HepG2 (cell line): Measurements from ENCODE around the gene MFSD11.

Experiments used
- CC2D1A ChIP-seq: sonication (generic); formaldehyde crosslinking; IDR thresholded peaks from 2 replicates; pipeline ENCODE4 v1.8.1; 2023; ENCODE audit warnings: mild to moderate bottlenecking, missing genetic modification reagents
- CEBPB ChIP-seq: IDR thresholded peaks from 2 replicates; pipeline ENCODE4 v1.6.1; 2011; ENCODE audit warnings: low read depth, low read length, improper control_type of control experiment, borderline replicate concordance
- CTCF ChIP-seq: sonication (generic); formaldehyde crosslinking; IDR thresholded peaks from 2 replicates; pipeline ENCODE4 v1.5.0; 2020; ENCODE audit warnings: mild to moderate bottlenecking, missing genetic modification reagents, moderate library complexity
- MAF1 ChIP-seq: sonication (generic); formaldehyde crosslinking; IDR thresholded peaks from 2 replicates; pipeline ENCODE4 v1.5.0; 2020; ENCODE audit warnings: missing genetic modification reagents, borderline replicate concordance
- MTF1 ChIP-seq: sonication (generic); formaldehyde crosslinking; IDR thresholded peaks from 2 replicates; pipeline ENCODE4 v1.5.0; 2020; ENCODE audit warnings: missing genetic modification reagents
- NFYB ChIP-seq: sonication (generic); formaldehyde crosslinking; IDR thresholded peaks from 2 replicates; pipeline ENCODE4 v1.4.0; 2020; ENCODE audit warnings: missing genetic modification reagents
- ZBTB7A ChIP-seq: sonication (generic); formaldehyde crosslinking; IDR thresholded peaks from 2 replicates; pipeline ENCODE4 v1.8.0; 2022; ENCODE audit warnings: mild to moderate bottlenecking, missing genetic modification reagents
- ZNF354B ChIP-seq: sonication (generic); formaldehyde crosslinking; IDR thresholded peaks from 2 replicates; pipeline ENCODE4 v1.8.0; 2022; ENCODE audit warnings: mild to moderate bottlenecking, missing genetic modification reagents
- TF ChIP-seq, protein P1 (sequence below): IDR thresholded peaks from 2 replicates; pipeline ENCODE4 v1.6.1; 2012; ENCODE audit warnings: inconsistent platforms
- TF ChIP-seq, protein P2 (sequence below): sonication (generic); IDR thresholded peaks from 2 replicates; pipeline ENCODE4 v1.6.1; 2016; ENCODE audit warnings: low read depth, borderline replicate concordance

- TF ChIP-seq NFYB (CRISPR knock-in tag) (no peak), MTF1 (no peak), CC2D1A (no peak), MAF1 (CRISPR knock-in tag) (no peak), CTCF (CRISPR knock-in tag) (no peak), ZNF354B (no peak), CEBPB (no peak), ZBTB7A (CRISPR knock-in tag) (no peak)
- TF ChIP-seq, protein P1, sequence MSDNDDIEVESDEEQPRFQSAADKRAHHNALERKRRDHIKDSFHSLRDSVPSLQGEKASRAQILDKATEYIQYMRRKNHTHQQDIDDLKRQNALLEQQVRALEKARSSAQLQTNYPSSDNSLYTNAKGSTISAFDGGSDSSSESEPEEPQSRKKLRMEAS: no peak
- TF ChIP-seq, protein P2, sequence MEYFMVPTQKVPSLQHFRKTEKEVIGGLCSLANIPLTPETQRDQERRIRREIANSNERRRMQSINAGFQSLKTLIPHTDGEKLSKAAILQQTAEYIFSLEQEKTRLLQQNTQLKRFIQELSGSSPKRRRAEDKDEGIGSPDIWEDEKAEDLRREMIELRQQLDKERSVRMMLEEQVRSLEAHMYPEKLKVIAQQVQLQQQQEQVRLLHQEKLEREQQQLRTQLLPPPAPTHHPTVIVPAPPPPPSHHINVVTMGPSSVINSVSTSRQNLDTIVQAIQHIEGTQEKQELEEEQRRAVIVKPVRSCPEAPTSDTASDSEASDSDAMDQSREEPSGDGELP: no peak
These were observed 6.8 kb downstream of the MFSD11 start for GRCh38 chr17:76744747-76745146.
